IMR-90 (cell line): ENCODE results near the gene CRYGS. TPM values are rescaled to one million over a fixed set of nuclear protein-coding genes. Genes with fewer than 3 reads are reported as not detected.
A peak's percentile ranks its signal among the peaks of the same experiment; 100 is the strongest.

Experiments used
- ATAC-seq: fragments of 200-7000 bp; cut with Tn5 transposase; 2 replicates; pipeline ENCODE4 v1.9.1; 2020; ENCODE audit warnings: low read depth, mild to moderate bottlenecking, moderate library complexity
- BruUV-seq: library from RNA; stranded (reverse); fragments of 400-500 nt; replicated peaks from 2 replicates; lab custom pipeline; 2021; lab: Mats Ljungman, UMichigan
- CTCF ChIA-PET: fragments of 300-600 bp; formaldehyde crosslinking; extraction: SDS; loops from one replicate; lab custom pipeline; 2021; ENCODE audit warnings: antibody characterized with exemption; lab: Yijun Ruan, JAX
- POLR2A ChIA-PET: fragments of 300-600 bp; sonication (Branson Sonifier 250); formaldehyde crosslinking; loops from one replicate; lab custom pipeline; 2022; ENCODE audit warnings: antibody characterized with exemption; ENCODE audit not compliant: unreplicated experiment; lab: Charles Lee
- DNase-seq: peaks from one replicate; pipeline ENCODE4 v3.0.0; 2013
- H2AFZ ChIP-seq: replicated peaks from 2 replicates; pipeline ENCODE3; 2013; ENCODE audit warnings: low read length, mild to moderate bottlenecking; ENCODE audit not compliant: poor library complexity
- H2AK5ac ChIP-seq: 2 replicates; pipeline ENCODE4 v1.6.1; 2013; ENCODE audit warnings: low read depth, low read length, inconsistent platforms
- H2AK9ac ChIP-seq: replicated peaks from 2 replicates; pipeline ENCODE3; 2013; ENCODE audit warnings: mild to moderate bottlenecking, low read depth, low read length, moderate library complexity; ENCODE audit not compliant: poor library complexity
- H2BK120ac ChIP-seq: 2 replicates; pipeline ENCODE4 v1.6.1; 2013; ENCODE audit warnings: low read depth, low read length, inconsistent platforms
- H2BK15ac ChIP-seq: 3 replicates; pipeline ENCODE4 v1.6.1; 2013; ENCODE audit warnings: low read depth, low read length, inconsistent platforms
- H2BK20ac ChIP-seq: 2 replicates; pipeline ENCODE4 v1.6.1; 2013; ENCODE audit warnings: low read depth, mild to moderate bottlenecking, inconsistent platforms, low read length, moderate library complexity
- H2BK5ac ChIP-seq: 2 replicates; pipeline ENCODE4 v1.6.1; 2013; ENCODE audit warnings: mild to moderate bottlenecking, low read depth, low read length, inconsistent platforms; ENCODE audit not compliant: poor library complexity, severe bottlenecking
- H3K14ac ChIP-seq: replicated peaks from 2 replicates; pipeline ENCODE4 v1.6.1; 2013; ENCODE audit warnings: low read depth, low read length, inconsistent platforms
- H3K18ac ChIP-seq: 2 replicates; pipeline ENCODE4 v1.6.1; 2013; ENCODE audit warnings: low read depth, low read length, control low read depth
- H3K23ac ChIP-seq: 2 replicates; pipeline ENCODE4 v1.6.1; 2013; ENCODE audit warnings: low read depth, low read length, inconsistent platforms
- H3K27ac ChIP-seq: 2 replicates; pipeline ENCODE4 v1.5.1; 2013; ENCODE audit warnings: mild to moderate bottlenecking, control low read depth, low read length; ENCODE audit not compliant: insufficient read depth
- H3K27me3 ChIP-seq: 2 replicates; pipeline ENCODE4 v1.6.1; 2013; ENCODE audit warnings: low read length; ENCODE audit not compliant: control insufficient read depth, insufficient read depth
- H3K36me3 ChIP-seq: 2 replicates; pipeline ENCODE4 v1.6.1; 2013; ENCODE audit warnings: low read length, mixed read lengths; ENCODE audit not compliant: control insufficient read depth, insufficient read depth
- H3K4ac ChIP-seq: 2 replicates; pipeline ENCODE4 v1.6.1; 2013; ENCODE audit warnings: low read depth, low read length, inconsistent platforms
- H3K4me1 ChIP-seq: 2 replicates; pipeline ENCODE4 v1.6.1; 2013; ENCODE audit warnings: low read length, mixed read lengths; ENCODE audit not compliant: control insufficient read depth, insufficient read depth
- H3K4me2 ChIP-seq: 2 replicates; pipeline ENCODE4 v1.6.1; 2013; ENCODE audit warnings: low read depth, mild to moderate bottlenecking, control low read depth, low read length, moderate library complexity
- H3K4me3 ChIP-seq: 2 replicates; pipeline ENCODE4 v1.5.1; 2013; ENCODE audit warnings: low read depth, mild to moderate bottlenecking, control low read depth, low read length, moderate library complexity; ENCODE audit not compliant: insufficient read depth
- H3K56ac ChIP-seq: 2 replicates; pipeline ENCODE4 v1.6.1; 2013; ENCODE audit warnings: low read length, inconsistent platforms; ENCODE audit not compliant: insufficient read depth; ENCODE audit errors: extremely low read depth
- H3K79me1 ChIP-seq, 2 experiments: 2 replicates each; pipeline ENCODE4 v1.6.1; 2013; ENCODE audit warnings: low read length in 2 of 2, inconsistent platforms in 1 of 2, low read depth in 1 of 2
- H3K9ac ChIP-seq: 2 replicates; pipeline ENCODE4 v1.6.1; 2013; ENCODE audit warnings: low read depth, low read length, control low read depth
- H3K9me1 ChIP-seq: 2 replicates; pipeline ENCODE4 v1.6.1; 2013; ENCODE audit warnings: low read length, inconsistent platforms; ENCODE audit not compliant: insufficient read depth
- H3K9me3 ChIP-seq: 2 replicates; pipeline ENCODE4 v1.6.1; 2013; ENCODE audit warnings: low read length; ENCODE audit not compliant: control insufficient read depth, insufficient read depth
- H4K20me1 ChIP-seq: 2 replicates; pipeline ENCODE4 v1.6.1; 2013; ENCODE audit warnings: low read length, inconsistent platforms; ENCODE audit not compliant: insufficient read depth
- H4K5ac ChIP-seq: 2 replicates; pipeline ENCODE4 v1.6.1; 2013; ENCODE audit warnings: mild to moderate bottlenecking, low read depth, low read length, control low read depth
- H4K8ac ChIP-seq, 2 experiments: 2 replicates each; pipeline ENCODE4 v1.6.1; 2013; ENCODE audit warnings: low read depth in 2 of 2, low read length in 2 of 2, control low read depth in 1 of 2, inconsistent platforms in 1 of 2
- H4K91ac ChIP-seq: 2 replicates; pipeline ENCODE4 v1.6.1; 2013; ENCODE audit warnings: low read depth, low read length, inconsistent platforms; ENCODE audit not compliant: insufficient read depth
- BHLHE40 ChIP-seq: fragments of 150-350 bp; IDR thresholded peaks from 2 replicates; pipeline ENCODE4 v1.6.1; 2016; ENCODE audit warnings: mild to moderate bottlenecking, low read depth, low read length
- CEBPB ChIP-seq: IDR thresholded peaks from 2 replicates; pipeline ENCODE4 v1.6.1; 2012; ENCODE audit warnings: low read depth, low read length, improper control_type of control experiment
- ELK1 ChIP-seq: fragments of 150-350 bp; IDR thresholded peaks from 2 replicates; pipeline ENCODE4 v1.6.1; 2016; ENCODE audit warnings: low read depth, mild to moderate bottlenecking, low read length, moderate library complexity, borderline replicate concordance
- FOS ChIP-seq: fragments of 150-350 bp; IDR thresholded peaks from 2 replicates; pipeline ENCODE4 v1.6.1; 2016; ENCODE audit warnings: low read depth, low read length
- POLR2A ChIP-seq: IDR thresholded peaks from 2 replicates; pipeline ENCODE4 v1.6.1; 2012; ENCODE audit warnings: mild to moderate bottlenecking, low read depth, low read length
- SMC3 ChIP-seq: fragments of 150-350 bp; IDR thresholded peaks from 2 replicates; pipeline ENCODE4 v1.6.1; 2016; ENCODE audit warnings: low read depth, mild to moderate bottlenecking, antibody characterized with exemption, low read length, moderate library complexity
- WGBS, 2 experiments: methylation state at CpG; one replicate each; pipeline versions ENCODE4 v1.1.5 to v1.1.7; 2013; ENCODE audit warnings: missing lambda C conversion rate in 2 of 2; ENCODE audit not compliant: insufficient read length in 1 of 2; ENCODE audit errors: extremely low coverage in 2 of 2; 5-methylcytosine and 5-hydroxymethylcytosine counted together
- dilution Hi-C: fragments of 300-500 bp; cut with HindIII; formaldehyde crosslinking; loops from one replicate; pipeline ENCODE4 v1.14.3; 2018; ENCODE audit warnings: low sequenced_read_pairs; ENCODE audit not compliant: unreplicated experiment
- in situ Hi-C: fragments of 300-500 bp; cut with MboI; formaldehyde crosslinking; loops from 3 replicates; pipeline ENCODE4 v1.14.3; 2019; ENCODE audit warnings: low sequenced_read_pairs, inconsistent platforms, mixed read lengths
- intact Hi-C: fragments of 100-400 bp; cut with micrococcal nuclease; formaldehyde crosslinking; loops from 2 replicates; pipeline ENCODE4 v1.10.0; 2022
- polyA plus RNA-seq, 3 experiments: library from polyadenylated mRNA; depleted of rRNA; stranded (reverse); fragments of >200 nt; gene quantifications; 2 replicates each; pipeline ENCODE4 v1.2.3, GENCODE V29; 2012; ENCODE audit warnings: low replicate concordance in 1 of 3
- total RNA-seq: library from RNA; depleted of rRNA; stranded (reverse); fragments of >200 nt; gene quantifications from 2 replicates; pipeline ENCODE4 v1.2.3, GENCODE V29; 2012

Gene CRYGS
- total and polyA plus RNA-seq, 2 of the 4 experiments (the other 2 are of a cell fraction): 0.36 to 2.1 TPM

GRCh38 chr3:186493525-186494255 lies 50.5 kb downstream of the CRYGS start:
- in situ Hi-C loops: no loop called here
- 34% methylated on average over 14 of the region's 21 CpGs; no CpG with 5 or more reads in 1 of the 2 experiments for WGBS, 2 experiments
- no peak overlapping the region for H2BK15ac ChIP-seq
- H3K18ac ChIP-seq: no peak overlapping the region
- no peak overlapping the region for H3K56ac ChIP-seq
- peak; percentile 59 for DNase-seq
- no peak overlapping the region for H3K9ac ChIP-seq
- H4K20me1 ChIP-seq: no peaks in the 10 kb centered on the region
- H3K4me3 ChIP-seq: no peak overlapping the region
- H2AK9ac ChIP-seq: no peak overlapping the region
- no peak overlapping the region for H3K27ac ChIP-seq
- no peak overlapping the region for H3K14ac ChIP-seq
- H3K79me1 ChIP-seq: no peaks in the 10 kb centered on the region
- intact Hi-C loops: no loop called here
- H2BK5ac ChIP-seq: no peak overlapping the region
- no peak overlapping the region for H4K91ac ChIP-seq
- H3K23ac ChIP-seq: no peak overlapping the region
- no peaks in the 10 kb centered on the region for H3K36me3 ChIP-seq
- no peak overlapping the region for H4K5ac ChIP-seq
- H2AK5ac ChIP-seq: no peak overlapping the region
- no TSS peak for BruUV-seq
- POLR2A ChIA-PET: interaction anchor here (0.6 kb wide), 1 partner anchor 20 kb away, joined by 3 read pairs; no protein-coding TSS in a partner anchor
- no peak for TF ChIP-seq BHLHE40
- TF ChIP-seq CEBPB: peak; percentile 49; the same call in 1 of the 2 replicates
- TF ChIP-seq FOS: no peak
- no peak for TF ChIP-seq POLR2A
- no peak for TF ChIP-seq ELK1
- no peak for TF ChIP-seq SMC3
- dilution Hi-C loops: no loop called here
- no peaks in the 10 kb centered on the region for H3K9me1 ChIP-seq
- no peak overlapping the region for H2BK20ac ChIP-seq
- peaks cover 20% of the 10 kb centered on the region for H3K27me3 ChIP-seq
- H3K9me3 ChIP-seq: no peaks in the 10 kb centered on the region
- no peak overlapping the region for H3K4me2 ChIP-seq
- CTCF ChIA-PET: no interaction called here
- no peak overlapping the region for H4K8ac ChIP-seq
- no peak overlapping the region for H2AFZ ChIP-seq
- H3K4me1 ChIP-seq: no peaks in the 10 kb centered on the region
- no peak overlapping the region for H3K4ac ChIP-seq
- peak; percentile 49 for ATAC-seq
- H2BK120ac ChIP-seq: no peak overlapping the region
